Ectodermal cell (in vitro differentiated cells): ENCODE results near the gene RPS6KA6.

Experiments
- H3K27ac ChIP-seq: 2 replicates; pipeline ENCODE4 v1.7.0; 2013; ENCODE audit warnings: mild to moderate bottlenecking, low read depth, low read length; ENCODE audit not compliant: insufficient read depth, poor library complexity, severe bottlenecking
- H3K27me3 ChIP-seq: 2 replicates; pipeline ENCODE4 v1.7.0; 2013; ENCODE audit warnings: mild to moderate bottlenecking, low read length; ENCODE audit not compliant: insufficient read depth, control insufficient read depth, poor library complexity, severe bottlenecking
- H3K36me3 ChIP-seq: one replicate; pipeline ENCODE4 v1.7.0; 2013; ENCODE audit warnings: low read length; ENCODE audit not compliant: control insufficient read depth, insufficient read depth
- H3K4me1 ChIP-seq: one replicate; pipeline ENCODE4 v1.7.0; 2013; ENCODE audit warnings: low read length; ENCODE audit not compliant: control insufficient read depth, insufficient read depth
- H3K4me3 ChIP-seq: 2 replicates; pipeline ENCODE4 v1.7.0; 2013; ENCODE audit warnings: low read depth, low read length, control low read depth; ENCODE audit not compliant: insufficient read depth
- H3K9me3 ChIP-seq: 2 replicates; pipeline ENCODE4 v1.7.0; 2013; ENCODE audit warnings: mild to moderate bottlenecking, low read length, moderate library complexity; ENCODE audit not compliant: control insufficient read depth
- WGBS, 2 experiments: methylation state at CpG; one replicate each; pipeline ENCODE4 v1.1.7; 2013; ENCODE audit warnings: missing lambda C conversion rate in 2 of 2; 5-methylcytosine and 5-hydroxymethylcytosine counted together

Gene RPS6KA6

DNA sequence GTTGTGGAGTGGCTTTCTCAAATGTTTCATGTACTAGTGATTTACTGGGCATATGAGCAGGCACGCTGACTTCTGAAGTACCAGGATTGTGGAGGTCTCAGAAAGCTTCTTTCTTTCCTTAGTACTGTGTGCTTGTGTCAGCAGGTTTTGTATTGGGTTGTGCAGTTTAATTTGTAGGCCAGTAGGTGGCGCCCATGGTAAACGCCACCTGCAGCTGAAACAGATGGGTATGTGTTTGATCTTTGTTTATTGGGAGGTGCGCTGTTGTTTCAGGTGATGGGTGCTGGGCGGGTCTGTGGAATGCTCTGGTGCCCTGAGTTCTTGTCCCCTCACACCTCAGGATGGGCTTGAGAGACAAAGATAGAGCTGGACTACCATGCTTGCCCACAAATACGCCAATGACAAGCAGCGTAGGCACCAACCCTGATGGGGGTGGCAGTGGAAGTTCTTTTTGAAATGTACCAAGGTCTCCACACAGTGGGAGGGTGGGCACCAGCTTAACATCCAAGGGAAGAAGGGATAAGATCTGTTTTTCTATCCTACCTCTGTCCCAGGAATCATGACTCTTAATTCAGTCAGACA lies 141.5 kb downstream of the RPS6KA6 start:
- Histone ChIP-seq H3K4me3 (no peak overlapping the region), H3K4me1 (no peaks in the 10 kb centered on the region), H3K27me3 (no peaks in the 10 kb centered on the region), H3K9me3 (no peaks in the 10 kb centered on the region), H3K36me3 (no peaks in the 10 kb centered on the region), H3K27ac (no peak overlapping the region)
- whole genome bisulfite sequencing, 2 experiments, result 38 to 40% methylated on average over 7 of the region's 7 CpGs

DNA sequence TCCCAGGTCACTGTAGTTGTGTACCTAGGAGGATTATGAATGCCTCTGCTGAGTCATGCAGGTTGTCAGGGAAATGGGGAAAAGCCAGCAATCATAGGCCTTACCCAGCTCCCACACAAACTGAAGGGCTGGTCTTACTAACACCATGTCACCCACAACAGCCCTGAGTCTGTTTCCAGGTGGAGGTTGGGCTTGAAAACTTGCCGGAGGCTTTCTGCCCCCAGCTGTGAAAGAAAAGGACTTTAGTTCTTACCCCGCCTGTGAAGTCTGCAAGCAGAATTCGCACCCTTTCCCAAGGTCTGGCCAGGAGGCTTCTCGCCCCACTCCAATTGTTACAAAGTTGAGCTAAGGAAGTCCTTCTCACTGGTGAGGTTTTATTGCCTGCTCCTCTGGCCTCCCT lies 143.9 kb downstream of the RPS6KA6 start:
- 83 to 86% methylated on average over 4 of the region's 4 CpGs for WGBS, 2 experiments
- Histone ChIP-seq H3K27me3 (no peaks in the 10 kb centered on the region), H3K27ac (no peak overlapping the region), H3K4me3 (no peak overlapping the region), H3K9me3 (no peaks in the 10 kb centered on the region), H3K4me1 (no peaks in the 10 kb centered on the region), H3K36me3 (no peaks in the 10 kb centered on the region)
